COR-L47 (cell line): Measurements from ENCODE around the gene SSH2.
A peak's percentile ranks its signal among the peaks of the same experiment; 100 is the strongest.

Source experiments
- DNase-seq: peaks from one replicate; lab custom pipeline; 2025; lab: John Stamatoyannopoulos, UW

The SSH2 gene

DNA sequence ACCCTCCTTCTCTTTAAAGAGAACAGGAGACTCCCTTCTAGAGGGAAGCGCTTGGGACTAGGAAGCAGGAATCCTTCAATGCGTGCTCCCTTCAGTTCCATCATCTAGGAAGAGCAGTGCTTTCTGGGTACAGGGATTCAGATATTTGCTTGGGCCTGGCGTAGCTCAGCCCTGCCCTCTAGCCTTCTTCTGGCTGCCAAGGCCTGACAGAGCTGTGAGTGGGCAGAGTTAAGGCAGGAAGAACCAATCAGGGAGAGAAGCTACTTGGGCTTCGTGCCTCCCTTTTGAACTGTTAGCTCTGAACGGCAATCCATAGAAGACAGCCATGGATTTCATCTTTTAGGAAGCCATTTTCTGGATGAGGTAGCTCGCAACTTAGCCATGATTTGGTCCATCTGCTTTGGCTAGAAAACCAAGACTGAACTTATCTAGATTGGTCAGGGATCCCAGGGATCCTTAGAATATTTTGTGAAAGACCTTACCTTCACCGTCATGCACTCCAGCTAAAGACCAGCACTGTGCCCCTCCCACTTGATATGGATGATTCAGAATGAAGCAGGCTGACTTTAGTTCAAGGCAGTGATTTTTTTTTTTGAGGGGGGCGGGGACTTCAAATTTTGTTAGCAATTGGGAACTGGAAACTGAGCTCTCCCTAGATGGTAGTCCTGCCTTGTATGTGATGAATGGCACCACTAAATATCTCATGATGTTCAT is 304.8 kb downstream of the SSH2 start:
- no peak for DNase-seq

DNA sequence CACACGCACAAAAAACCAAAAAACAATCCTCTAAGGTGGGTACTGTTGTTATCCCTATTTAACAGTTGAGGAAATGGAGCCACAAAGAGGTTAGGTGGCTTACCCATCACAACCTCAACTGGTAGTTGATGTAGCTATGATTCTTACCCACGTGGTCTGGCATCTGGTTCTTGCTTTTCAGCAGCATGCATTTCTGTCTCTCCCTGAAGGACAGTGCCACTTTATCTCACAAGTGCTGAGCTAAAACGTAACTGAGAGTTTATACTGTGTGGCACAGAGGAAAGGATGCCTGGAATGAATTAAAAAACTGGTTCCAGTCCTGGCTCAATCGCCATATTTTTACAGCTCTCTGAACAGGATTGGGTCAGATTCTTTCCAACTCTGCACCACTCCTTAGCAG is 305.4 kb downstream of the SSH2 start:
- DNase-seq, result no peak

DNA sequence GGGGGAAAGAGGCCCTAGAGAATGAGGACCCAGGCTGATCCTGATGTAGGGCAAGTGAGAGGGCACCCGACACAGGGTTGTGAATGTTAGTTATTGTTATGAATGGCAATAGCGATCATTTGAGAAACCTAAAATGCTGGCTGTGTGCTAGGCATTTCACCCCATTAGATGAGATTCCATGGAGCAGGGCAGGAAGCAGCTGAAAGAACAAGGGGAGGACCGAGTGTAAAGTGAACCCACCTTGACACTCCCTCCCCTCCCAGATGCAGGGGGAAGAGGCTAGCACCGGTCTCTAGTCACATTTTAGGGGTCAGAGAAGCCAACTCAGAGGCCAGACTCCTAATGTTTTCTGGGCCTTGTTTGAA is 306.8 kb downstream of the SSH2 start:
- DNase-seq, result no peak

DNA sequence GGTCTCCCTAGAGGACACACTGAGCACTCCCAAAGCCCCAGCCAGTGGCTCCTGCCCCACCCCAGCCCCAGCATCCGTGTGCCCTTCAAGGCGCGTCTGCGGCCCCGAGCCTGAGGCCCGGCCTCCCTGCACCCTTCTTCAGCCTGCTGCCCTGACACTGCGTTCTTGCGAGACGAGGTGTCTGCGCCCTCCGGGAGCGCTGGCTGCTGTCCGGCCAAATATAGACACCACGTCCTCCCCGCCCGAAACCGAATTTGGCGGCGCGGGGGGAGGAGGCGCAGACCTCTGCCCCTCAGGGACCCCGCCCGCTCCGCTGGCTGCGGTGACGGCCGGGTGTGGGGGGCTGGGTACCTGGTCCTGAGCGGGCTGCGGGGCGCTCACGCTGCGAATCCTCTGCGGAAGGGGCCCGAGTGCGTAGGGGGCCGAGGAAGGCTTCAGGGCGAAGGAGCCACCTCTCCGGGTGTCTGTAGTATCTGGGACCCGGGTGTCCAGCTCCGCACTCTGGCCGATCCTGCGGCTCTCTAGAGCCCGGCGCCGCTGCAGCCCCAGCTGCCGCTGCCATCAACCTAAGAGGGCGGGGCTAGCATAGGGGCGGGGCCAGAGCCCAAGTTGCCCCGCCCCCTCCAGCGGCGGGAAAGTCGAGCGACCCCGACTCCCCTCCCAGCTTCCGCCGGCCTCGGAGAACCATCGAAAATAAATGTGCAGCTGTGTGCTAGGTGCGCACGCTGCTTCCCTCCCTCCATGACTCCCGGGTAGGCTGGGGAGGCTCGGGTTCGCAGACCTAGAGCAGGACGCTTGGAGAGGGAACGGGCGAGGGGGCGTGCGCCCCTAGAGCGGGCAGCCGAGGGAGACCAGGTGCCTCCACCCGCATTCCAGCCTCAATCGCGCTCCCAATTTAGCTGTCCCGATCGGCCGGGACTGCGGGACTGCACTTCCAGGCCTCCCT is 307.4 kb downstream of the SSH2 start, which contains the start of gene CORO6:
Gene CORO6, minus strand, starts transcription at position 576 of the 946 bp plus-strand sequence. CDS start 1,491 bp downstream, outside the sequence.
- no peak for DNase-seq

DNA sequence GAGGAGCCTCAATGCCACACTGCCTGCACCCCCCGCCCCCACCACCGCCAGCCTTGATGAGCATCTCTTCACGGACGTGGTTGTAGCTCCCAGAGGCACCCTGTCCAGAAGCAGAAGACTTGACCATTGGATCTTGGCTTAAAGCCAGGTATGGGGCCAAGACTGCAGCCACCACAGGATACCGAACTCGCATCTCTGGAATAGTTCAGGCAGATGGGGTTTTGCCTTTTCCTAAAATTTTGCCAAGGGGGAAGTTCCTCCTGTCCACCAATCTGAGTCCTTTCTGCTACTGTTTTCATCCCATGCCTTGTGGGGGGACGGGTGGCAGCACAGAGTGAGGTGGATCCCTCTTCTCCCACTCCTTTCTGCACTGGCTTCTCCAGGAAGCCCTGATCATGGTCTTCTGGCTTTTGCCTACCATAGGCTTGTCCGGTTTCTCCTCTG is 308.3 kb downstream of the SSH2 start:
- DNase-seq, result no peak

DNA sequence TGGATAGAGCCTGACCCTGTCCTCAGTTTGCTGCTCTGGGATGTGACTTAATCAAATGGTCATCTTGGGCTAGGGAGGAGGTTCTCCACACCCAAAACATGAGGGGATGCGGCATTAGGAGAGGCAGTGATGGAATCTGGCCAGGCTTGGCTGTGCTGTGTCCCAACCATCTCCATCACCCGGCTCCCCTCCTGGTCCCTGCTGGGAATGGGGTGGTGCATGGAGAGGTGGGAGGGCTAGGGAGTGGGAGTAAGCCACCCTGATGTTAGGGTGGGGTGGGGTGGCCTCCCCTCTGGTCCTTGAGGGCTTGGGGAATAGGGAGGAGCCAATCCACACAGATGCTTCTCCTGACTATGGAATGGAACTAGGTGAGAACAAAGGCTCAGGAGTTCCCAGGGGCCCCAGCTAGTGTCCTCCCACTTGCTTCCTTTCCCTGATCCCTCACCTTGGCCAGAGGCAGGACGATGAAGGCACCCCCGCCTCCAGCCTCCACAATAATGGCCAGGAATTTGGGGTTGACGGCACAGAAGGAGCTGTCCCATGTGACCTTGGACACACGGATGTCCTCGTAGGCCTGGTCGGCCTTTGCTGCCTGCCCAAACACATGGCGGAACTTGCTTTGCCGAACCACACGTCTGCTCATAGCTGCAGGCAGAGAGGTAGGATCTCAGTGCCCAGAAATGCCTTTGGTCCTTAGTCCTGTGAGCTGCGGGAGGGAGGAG is 309.1 kb downstream of the SSH2 start:
- DNase-seq, result no peak

DNA sequence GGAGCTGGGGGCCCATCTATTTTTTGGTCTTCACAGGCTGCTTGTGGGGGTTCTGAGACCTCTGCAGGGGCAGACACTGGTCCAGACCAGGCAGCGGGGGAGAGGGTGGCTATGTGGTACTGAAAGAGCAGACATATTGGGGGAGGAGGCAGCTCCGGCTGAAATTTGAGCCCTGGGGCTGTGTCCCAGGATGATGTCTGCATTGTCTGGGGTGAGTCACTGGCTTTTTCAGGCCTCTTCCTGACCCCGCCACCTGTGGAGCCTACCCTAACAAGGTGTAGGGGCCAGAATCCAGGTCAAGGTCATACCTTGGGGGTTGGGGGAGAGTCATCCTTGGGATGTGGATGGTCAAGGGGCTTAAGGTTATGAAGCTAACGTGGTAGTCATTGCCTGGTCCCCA is 309.8 kb downstream of the SSH2 start:
- DNase-seq, result no peak

DNA sequence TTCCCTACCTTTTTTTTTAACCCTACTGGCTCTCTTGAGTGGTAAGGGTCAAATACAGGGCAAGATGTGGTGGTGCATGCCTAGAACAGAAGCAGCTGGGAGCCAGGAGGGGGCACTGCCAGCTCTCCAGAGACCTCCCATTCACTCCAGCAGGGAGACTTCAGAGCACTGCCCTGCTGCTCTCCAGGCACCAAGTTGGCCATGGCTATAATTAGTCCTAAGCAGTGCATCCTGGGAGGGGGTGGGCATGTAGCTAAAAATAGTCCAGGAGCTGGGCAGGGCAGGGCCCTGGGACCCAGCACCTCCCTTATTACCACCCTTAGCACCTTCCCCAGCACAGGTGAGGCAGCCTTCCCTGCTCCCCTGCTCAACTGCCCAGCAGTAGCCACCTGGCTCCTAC is 310.8 kb downstream of the SSH2 start:
- DNase-seq, result no peak

DNA sequence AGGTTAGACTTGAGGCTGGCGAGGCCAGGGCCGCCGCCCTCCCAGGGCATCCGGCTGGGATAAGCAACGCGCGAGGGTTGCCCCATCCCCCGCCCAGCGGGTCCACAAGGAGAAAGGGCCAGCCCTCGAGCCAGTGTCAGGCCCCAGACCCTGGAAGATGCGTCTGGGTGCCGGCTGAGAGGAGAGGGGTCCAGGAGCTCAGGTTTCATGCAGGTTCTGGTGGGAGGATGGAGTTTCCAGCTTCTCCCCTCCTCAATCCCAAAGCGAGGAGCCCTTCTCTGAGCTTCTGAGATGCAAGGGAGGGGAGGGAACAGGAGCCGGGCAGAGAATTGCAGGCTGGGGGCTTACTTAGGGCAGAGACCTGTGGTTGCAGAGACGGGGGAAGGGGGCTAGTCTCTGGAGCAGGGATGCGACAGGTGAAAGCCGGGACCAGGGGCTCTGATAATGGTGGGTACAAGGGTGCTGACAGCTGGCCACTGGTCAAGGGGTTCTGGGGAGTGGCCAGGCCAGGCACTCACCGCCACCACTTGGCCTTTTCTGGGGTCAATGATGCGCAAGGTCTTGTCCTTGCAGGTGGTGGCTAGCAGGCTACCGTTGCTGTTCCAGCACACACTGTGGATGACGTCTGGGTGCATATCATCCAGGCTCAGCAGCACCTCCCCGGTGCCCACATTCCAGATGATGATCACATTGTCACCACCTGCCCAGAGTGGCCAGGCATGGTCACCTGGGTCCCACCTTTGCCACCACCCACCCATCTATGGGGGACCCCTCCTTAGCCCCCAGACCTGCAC is 311.6 kb downstream of the SSH2 start:
- no peak for DNase-seq

DNA sequence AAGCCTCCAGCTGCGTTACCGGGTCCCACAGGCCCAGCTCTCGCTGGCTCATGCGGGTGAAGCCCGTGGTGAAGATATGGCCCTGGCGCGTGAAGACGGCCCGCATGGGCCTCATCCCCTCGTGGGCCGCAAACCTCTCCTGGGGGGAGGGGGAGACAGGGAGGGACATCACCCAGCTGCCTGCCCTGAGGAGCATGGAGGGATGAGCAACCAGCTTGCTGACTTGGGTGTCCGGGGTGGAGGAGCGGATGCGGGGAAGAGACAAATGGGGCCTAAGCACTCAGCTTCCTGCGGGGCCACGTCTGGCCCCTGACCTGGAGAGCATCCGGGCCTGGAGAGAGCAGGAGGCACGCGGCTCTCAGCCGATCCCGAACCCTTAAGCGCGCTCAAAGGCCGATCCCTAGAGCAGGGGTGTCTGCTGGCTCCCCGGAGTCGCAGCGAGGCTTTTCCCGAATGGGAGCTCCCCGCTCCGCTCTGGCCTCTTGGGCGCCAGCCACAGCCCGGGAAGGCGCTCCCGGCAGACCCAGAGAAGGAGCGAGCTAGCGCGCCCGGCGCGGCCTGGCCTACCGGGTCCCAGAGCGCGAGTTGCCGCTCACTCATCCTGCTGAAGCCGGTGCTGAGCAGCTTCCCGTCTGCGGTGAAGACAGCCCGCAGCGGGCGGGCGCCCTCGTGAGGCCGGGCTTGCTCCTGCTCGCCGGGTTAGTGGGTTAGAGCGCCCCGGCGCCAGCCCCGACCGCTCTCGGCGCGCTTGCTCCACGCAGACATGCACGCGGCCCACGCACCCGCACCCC is 312.4 kb downstream of the SSH2 start:
- peak; percentile 77 for DNase-seq

DNA sequence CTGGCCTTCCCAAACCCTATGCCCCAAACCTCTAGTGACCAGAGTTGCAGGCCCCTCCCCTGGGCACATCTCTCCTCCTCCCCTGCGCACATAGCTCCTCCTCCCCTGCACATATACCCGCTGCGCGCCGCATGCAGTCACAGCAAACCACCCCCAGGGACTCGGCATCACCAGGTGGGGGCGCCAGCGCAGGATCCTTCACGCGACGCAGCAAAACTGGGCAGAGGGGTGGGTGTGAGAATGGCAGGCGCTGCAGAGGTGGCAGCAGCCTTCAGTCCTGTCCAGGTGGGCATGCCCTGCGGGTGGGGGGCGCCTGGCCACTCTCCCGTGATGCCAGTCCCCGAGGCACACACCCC is 312.9 kb downstream of the SSH2 start:
- DNase-seq, result peak; percentile 85

DNA sequence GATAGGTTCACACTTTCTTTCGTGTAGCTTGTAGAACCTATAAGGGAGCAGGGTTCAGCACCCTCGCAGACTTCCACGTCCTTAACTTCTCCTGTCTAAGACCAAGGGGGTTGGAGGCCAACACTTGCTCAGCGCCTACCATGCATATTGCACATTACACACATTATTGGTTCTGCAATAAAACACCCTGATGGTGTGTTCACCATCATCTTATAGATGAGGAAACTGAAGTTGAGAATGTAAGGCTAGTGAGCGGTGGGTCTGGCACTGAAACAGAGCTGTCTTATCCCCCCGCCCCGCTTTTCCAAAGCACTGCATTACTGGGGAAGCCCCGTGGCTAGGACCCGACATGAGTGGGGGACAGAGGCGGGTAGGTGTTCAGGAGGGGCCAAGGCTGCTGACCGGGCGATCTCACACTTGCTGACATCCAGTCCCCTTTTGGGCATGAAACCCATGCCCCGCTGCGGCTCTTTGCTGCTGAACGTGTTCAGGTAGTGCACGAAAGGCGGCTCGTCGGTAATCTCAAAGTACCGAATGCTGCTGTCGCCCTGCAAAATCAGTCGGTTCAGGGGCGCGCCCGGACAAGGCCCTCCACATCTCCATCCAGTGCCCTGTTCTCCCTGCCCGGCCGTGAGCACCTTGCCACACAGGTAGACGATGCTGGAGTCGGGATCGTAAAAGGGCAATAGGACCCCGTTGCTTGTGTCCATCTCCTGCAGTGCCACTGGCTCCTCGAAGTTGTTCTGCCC is 313.6 kb downstream of the SSH2 start:
- DNase-seq, result no peak

DNA sequence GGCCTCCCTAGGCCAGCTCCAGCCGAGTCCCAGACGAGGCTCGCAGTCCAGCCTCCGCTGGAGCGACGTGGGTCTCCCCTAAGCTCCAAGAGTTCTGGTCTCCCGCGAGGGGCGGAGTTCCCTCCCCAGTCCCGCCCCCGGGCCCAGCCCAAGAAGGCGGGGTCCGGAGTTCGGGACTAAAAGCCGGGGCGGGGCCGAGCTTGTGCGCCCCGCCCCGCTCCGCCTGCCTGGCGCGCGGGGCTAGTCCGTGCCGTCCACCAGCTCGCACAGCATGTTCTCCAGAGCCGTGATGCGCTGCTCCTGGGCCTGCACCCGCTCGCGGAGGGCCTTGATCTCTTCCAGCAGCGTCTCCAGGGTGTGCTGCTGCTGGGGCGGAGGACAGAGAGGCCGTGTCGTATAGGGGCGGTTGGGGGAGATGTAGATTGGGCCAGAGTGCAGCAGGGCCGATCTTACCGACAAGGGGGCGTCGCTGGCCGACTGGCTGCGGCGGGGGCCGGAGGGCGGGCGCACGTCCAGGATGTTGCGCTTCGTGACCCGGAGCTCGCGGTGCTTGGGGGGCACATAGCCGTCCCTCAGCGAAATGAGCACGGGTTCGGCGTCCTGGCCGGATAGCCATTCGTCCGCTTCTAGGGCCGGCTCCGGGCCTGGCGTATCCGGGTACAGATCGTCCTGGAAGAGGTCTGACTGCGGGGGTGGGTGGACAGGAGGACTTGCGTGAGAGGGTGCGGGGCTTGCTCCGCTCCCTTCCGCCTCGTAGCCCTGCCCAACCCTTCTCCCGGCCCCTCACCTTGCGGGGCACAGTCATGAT is 314.3 kb downstream of the SSH2 start:
- peak; percentile 76 for DNase-seq

DNA sequence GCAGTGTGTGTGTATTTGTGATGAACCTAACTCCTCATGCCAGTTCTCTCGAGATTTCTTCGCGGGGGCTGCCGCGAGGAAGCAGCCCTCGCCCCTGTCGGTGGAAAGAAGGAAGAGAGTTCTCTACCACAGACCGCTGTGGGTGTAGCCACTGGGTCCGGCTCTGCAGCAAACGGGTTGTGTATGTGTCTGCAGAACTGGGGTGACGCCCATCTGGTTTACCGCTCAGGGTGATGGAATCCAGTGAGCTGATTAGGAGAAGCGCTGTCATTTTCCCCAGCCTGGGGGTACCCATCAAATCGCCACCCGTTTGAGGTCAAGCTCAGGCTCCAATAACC is 315.0 kb downstream of the SSH2 start:
- no peak for DNase-seq

DNA sequence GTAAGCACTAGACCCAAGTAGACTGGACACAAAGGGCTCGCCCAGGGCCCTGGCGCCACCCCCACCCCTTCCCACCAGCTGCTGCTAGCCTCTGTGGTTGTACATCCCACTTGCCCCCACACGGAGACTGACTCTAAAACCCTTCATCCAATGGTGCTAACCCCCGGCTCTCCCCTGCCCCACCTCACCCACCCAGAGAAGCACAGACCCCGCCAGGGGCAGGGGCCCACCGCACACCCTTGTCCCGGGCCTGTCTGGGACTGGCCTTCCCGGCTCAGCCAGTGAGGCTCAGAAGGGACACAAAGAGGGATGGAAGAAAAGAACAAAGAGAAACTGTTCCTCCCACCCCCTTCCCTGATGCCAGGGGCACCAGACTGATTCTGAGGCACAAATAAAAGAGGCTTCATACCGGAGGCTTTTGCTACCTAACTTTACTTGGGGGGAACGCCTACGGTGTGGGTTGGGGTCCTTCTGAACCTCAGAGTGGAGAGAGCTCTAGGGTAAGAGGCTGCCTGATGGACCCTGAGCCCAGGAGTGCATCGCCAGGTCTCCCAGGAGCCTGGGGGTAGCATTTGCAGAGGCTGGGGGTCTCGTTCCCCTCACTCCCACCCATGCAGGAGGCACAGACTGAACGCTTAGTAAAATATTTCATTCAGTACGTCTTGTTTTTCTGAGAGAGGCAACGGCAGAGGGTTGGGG is 315.5 kb downstream of the SSH2 start:
- DNase-seq, result no peak

DNA sequence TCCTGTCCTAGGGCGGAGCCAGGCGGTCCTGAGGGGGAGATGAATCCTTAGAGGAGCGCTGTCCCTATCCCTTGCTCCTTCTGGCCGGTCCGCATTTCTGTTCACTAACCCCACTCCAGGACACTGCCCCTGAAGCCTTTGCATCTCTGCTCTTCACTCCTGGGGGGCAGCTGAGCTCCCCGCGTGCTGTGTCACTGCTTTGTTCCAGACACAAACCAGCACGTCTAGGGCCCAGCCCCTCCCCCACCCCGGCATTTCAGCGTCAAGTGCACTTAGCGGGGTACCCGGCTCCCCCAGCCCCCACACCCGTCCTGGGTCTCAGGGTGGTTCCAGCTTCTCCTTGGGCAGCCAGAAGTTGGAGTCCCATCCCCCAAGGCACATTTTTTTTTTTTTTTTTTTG is 316.2 kb downstream of the SSH2 start:
- DNase-seq, result no peak

DNA sequence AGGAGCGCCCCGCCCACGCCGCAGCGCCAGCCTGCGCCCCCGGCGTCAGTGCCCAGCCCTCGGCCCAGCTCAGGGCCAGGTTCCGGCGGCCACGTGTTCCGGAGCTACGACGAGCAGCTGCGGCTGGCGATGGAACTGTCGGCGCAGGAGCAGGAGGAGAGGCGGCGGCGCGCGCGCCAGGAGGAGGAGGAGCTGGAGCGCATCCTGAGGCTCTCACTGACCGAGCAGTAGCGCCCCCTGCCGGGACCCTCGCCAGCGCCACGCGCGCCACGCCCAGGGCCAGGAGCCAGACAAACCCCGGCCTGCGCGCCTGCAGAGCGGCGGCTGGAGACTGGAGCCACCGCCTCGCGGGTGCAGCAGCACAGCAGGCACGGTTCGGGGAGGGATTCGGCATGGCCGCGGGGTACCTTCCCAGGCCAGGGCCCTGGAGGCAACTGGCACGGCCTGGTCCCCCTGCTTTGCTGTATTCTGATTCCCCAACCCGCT is 316.6 kb downstream of the SSH2 start:
- no peak for DNase-seq

DNA sequence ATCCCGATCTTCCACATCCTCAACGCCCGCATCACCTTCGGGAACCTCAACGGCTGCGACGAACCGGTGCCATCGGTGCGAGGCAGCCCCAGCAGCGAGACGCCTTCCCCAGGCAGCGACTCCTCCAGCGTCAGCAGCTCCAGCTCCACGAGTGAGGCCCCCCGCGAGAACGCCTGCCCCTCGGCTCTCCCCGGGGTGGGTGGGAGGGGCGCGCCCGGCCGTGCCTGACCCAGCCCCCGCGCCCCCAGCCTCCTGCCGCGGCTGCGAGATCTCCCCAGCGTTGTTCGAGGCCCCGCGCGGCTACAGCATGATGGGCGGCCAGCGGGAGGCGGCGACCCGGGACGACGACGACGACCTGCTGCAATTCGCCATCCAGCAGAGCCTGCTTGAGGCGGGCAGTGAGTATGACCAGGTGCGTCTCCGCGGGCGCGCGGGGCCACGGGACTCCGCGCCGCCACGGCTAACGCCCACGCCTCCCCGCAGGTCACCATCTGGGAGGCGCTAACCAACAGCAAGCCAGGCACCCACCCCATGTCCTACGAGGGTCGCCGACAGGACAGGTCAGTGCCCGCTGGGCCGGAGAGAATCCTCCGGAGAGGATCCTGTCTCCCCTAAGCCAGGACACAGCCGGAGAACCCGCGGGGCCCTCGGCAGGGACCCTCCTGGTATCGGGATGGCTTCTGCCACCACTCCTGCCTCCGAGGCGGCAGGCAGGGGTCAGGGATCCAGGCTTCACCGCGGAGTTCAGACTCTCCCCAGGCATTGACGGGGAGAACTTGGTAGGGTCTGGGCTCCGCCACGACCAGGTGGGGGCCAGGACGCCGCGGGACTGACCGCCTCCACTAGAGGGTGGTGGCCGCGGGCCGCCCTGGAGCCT is 317.4 kb downstream of the SSH2 start:
- DNase-seq, result no peak
